IMR-90 (cell line): ENCODE data around the gene MTERF1. TPM values are rescaled to one million over a fixed set of nuclear protein-coding genes. Genes with fewer than 3 reads are reported as not detected.

Experiments
- ATAC-seq: fragments of 200-7000 bp; cut with Tn5 transposase; 2 replicates; pipeline ENCODE4 v1.9.1; 2020; ENCODE audit warnings: low read depth, mild to moderate bottlenecking, moderate library complexity
- BruUV-seq: library from RNA; stranded (reverse); fragments of 400-500 nt; replicated peaks from 2 replicates; lab custom pipeline; 2021; lab: Mats Ljungman, UMichigan
- CTCF ChIA-PET: fragments of 300-600 bp; formaldehyde crosslinking; extraction: SDS; loops from one replicate; lab custom pipeline; 2021; ENCODE audit warnings: antibody characterized with exemption; lab: Yijun Ruan, JAX
- POLR2A ChIA-PET: fragments of 300-600 bp; sonication (Branson Sonifier 250); formaldehyde crosslinking; loops from one replicate; lab custom pipeline; 2022; ENCODE audit warnings: antibody characterized with exemption; ENCODE audit not compliant: unreplicated experiment; lab: Charles Lee
- DNase-seq: peaks from one replicate; pipeline ENCODE4 v3.0.0; 2013
- H2AFZ ChIP-seq: replicated peaks from 2 replicates; pipeline ENCODE3; 2013; ENCODE audit warnings: low read length, mild to moderate bottlenecking; ENCODE audit not compliant: poor library complexity
- H2AK5ac ChIP-seq: 2 replicates; pipeline ENCODE4 v1.6.1; 2013; ENCODE audit warnings: low read depth, low read length, inconsistent platforms
- H2AK9ac ChIP-seq: replicated peaks from 2 replicates; pipeline ENCODE3; 2013; ENCODE audit warnings: mild to moderate bottlenecking, low read depth, low read length, moderate library complexity; ENCODE audit not compliant: poor library complexity
- H2BK120ac ChIP-seq: 2 replicates; pipeline ENCODE4 v1.6.1; 2013; ENCODE audit warnings: low read depth, low read length, inconsistent platforms
- H2BK15ac ChIP-seq: 3 replicates; pipeline ENCODE4 v1.6.1; 2013; ENCODE audit warnings: low read depth, low read length, inconsistent platforms
- H2BK20ac ChIP-seq: 2 replicates; pipeline ENCODE4 v1.6.1; 2013; ENCODE audit warnings: low read depth, mild to moderate bottlenecking, inconsistent platforms, low read length, moderate library complexity
- H2BK5ac ChIP-seq: 2 replicates; pipeline ENCODE4 v1.6.1; 2013; ENCODE audit warnings: mild to moderate bottlenecking, low read depth, low read length, inconsistent platforms; ENCODE audit not compliant: poor library complexity, severe bottlenecking
- H3K14ac ChIP-seq: replicated peaks from 2 replicates; pipeline ENCODE4 v1.6.1; 2013; ENCODE audit warnings: low read depth, low read length, inconsistent platforms
- H3K18ac ChIP-seq: 2 replicates; pipeline ENCODE4 v1.6.1; 2013; ENCODE audit warnings: low read depth, low read length, control low read depth
- H3K23ac ChIP-seq: 2 replicates; pipeline ENCODE4 v1.6.1; 2013; ENCODE audit warnings: low read depth, low read length, inconsistent platforms
- H3K27ac ChIP-seq: 2 replicates; pipeline ENCODE4 v1.5.1; 2013; ENCODE audit warnings: mild to moderate bottlenecking, control low read depth, low read length; ENCODE audit not compliant: insufficient read depth
- H3K27me3 ChIP-seq: 2 replicates; pipeline ENCODE4 v1.6.1; 2013; ENCODE audit warnings: low read length; ENCODE audit not compliant: control insufficient read depth, insufficient read depth
- H3K36me3 ChIP-seq: 2 replicates; pipeline ENCODE4 v1.6.1; 2013; ENCODE audit warnings: low read length, mixed read lengths; ENCODE audit not compliant: control insufficient read depth, insufficient read depth
- H3K4ac ChIP-seq: 2 replicates; pipeline ENCODE4 v1.6.1; 2013; ENCODE audit warnings: low read depth, low read length, inconsistent platforms
- H3K4me1 ChIP-seq: 2 replicates; pipeline ENCODE4 v1.6.1; 2013; ENCODE audit warnings: low read length, mixed read lengths; ENCODE audit not compliant: control insufficient read depth, insufficient read depth
- H3K4me2 ChIP-seq: 2 replicates; pipeline ENCODE4 v1.6.1; 2013; ENCODE audit warnings: low read depth, mild to moderate bottlenecking, control low read depth, low read length, moderate library complexity
- H3K4me3 ChIP-seq: 2 replicates; pipeline ENCODE4 v1.5.1; 2013; ENCODE audit warnings: low read depth, mild to moderate bottlenecking, control low read depth, low read length, moderate library complexity; ENCODE audit not compliant: insufficient read depth
- H3K56ac ChIP-seq: 2 replicates; pipeline ENCODE4 v1.6.1; 2013; ENCODE audit warnings: low read length, inconsistent platforms; ENCODE audit not compliant: insufficient read depth; ENCODE audit errors: extremely low read depth
- H3K79me1 ChIP-seq, 2 experiments: 2 replicates each; pipeline ENCODE4 v1.6.1; 2013; ENCODE audit warnings: low read length in 2 of 2, inconsistent platforms in 1 of 2, low read depth in 1 of 2
- H3K9ac ChIP-seq: 2 replicates; pipeline ENCODE4 v1.6.1; 2013; ENCODE audit warnings: low read depth, low read length, control low read depth
- H3K9me1 ChIP-seq: 2 replicates; pipeline ENCODE4 v1.6.1; 2013; ENCODE audit warnings: low read length, inconsistent platforms; ENCODE audit not compliant: insufficient read depth
- H3K9me3 ChIP-seq: 2 replicates; pipeline ENCODE4 v1.6.1; 2013; ENCODE audit warnings: low read length; ENCODE audit not compliant: control insufficient read depth, insufficient read depth
- H4K20me1 ChIP-seq: 2 replicates; pipeline ENCODE4 v1.6.1; 2013; ENCODE audit warnings: low read length, inconsistent platforms; ENCODE audit not compliant: insufficient read depth
- H4K5ac ChIP-seq: 2 replicates; pipeline ENCODE4 v1.6.1; 2013; ENCODE audit warnings: mild to moderate bottlenecking, low read depth, low read length, control low read depth
- H4K8ac ChIP-seq, 2 experiments: 2 replicates each; pipeline ENCODE4 v1.6.1; 2013; ENCODE audit warnings: low read depth in 2 of 2, low read length in 2 of 2, control low read depth in 1 of 2, inconsistent platforms in 1 of 2
- H4K91ac ChIP-seq: 2 replicates; pipeline ENCODE4 v1.6.1; 2013; ENCODE audit warnings: low read depth, low read length, inconsistent platforms; ENCODE audit not compliant: insufficient read depth
- CHD1 ChIP-seq: IDR thresholded peaks from 2 replicates; pipeline ENCODE4 v1.6.1; 2012; ENCODE audit warnings: low read depth, low read length, improper control_type of control experiment
- ELK1 ChIP-seq: fragments of 150-350 bp; IDR thresholded peaks from 2 replicates; pipeline ENCODE4 v1.6.1; 2016; ENCODE audit warnings: low read depth, mild to moderate bottlenecking, low read length, moderate library complexity, borderline replicate concordance
- MAFK ChIP-seq: IDR thresholded peaks from 2 replicates; pipeline ENCODE4 v1.6.1; 2012; ENCODE audit warnings: low read depth, low read length, improper control_type of control experiment
- MAZ ChIP-seq: IDR thresholded peaks from 2 replicates; pipeline ENCODE4 v1.6.1; 2012; ENCODE audit warnings: low read depth, mild to moderate bottlenecking, low read length, improper control_type of control experiment, moderate library complexity, borderline replicate concordance
- MXI1 ChIP-seq: IDR thresholded peaks from 2 replicates; pipeline ENCODE4 v1.6.1; 2012; ENCODE audit warnings: low read depth, mild to moderate bottlenecking, low read length, moderate library complexity, borderline replicate concordance
- NFE2L2 ChIP-seq: fragments of 150-350 bp; IDR thresholded peaks from 2 replicates; pipeline ENCODE4 v1.6.1; 2016; ENCODE audit warnings: low read depth, mild to moderate bottlenecking, low read length
- POLR2A ChIP-seq: IDR thresholded peaks from 2 replicates; pipeline ENCODE4 v1.6.1; 2012; ENCODE audit warnings: mild to moderate bottlenecking, low read depth, low read length
- RCOR1 ChIP-seq: IDR thresholded peaks from 2 replicates; pipeline ENCODE4 v1.6.1; 2012; ENCODE audit warnings: mild to moderate bottlenecking, low read length, improper control_type of control experiment; ENCODE audit not compliant: insufficient replicate concordance
- RFX5 ChIP-seq: IDR thresholded peaks from 2 replicates; pipeline ENCODE4 v1.8.0; 2012; ENCODE audit warnings: low read depth, mild to moderate bottlenecking, low read length, moderate library complexity
- SMC3 ChIP-seq: fragments of 150-350 bp; IDR thresholded peaks from 2 replicates; pipeline ENCODE4 v1.6.1; 2016; ENCODE audit warnings: low read depth, mild to moderate bottlenecking, antibody characterized with exemption, low read length, moderate library complexity
- WGBS, 2 experiments: methylation state at CpG; one replicate each; pipeline versions ENCODE4 v1.1.5 to v1.1.7; 2013; ENCODE audit warnings: missing lambda C conversion rate in 2 of 2; ENCODE audit not compliant: insufficient read length in 1 of 2; ENCODE audit errors: extremely low coverage in 2 of 2; 5-methylcytosine and 5-hydroxymethylcytosine counted together
- dilution Hi-C: fragments of 300-500 bp; cut with HindIII; formaldehyde crosslinking; loops from one replicate; pipeline ENCODE4 v1.14.3; 2018; ENCODE audit warnings: low sequenced_read_pairs; ENCODE audit not compliant: unreplicated experiment
- in situ Hi-C: fragments of 300-500 bp; cut with MboI; formaldehyde crosslinking; loops from 3 replicates; pipeline ENCODE4 v1.14.3; 2019; ENCODE audit warnings: low sequenced_read_pairs, inconsistent platforms, mixed read lengths
- intact Hi-C: fragments of 100-400 bp; cut with micrococcal nuclease; formaldehyde crosslinking; loops from 2 replicates; pipeline ENCODE4 v1.10.0; 2022
- polyA plus RNA-seq, 3 experiments: library from polyadenylated mRNA; depleted of rRNA; stranded (reverse); fragments of >200 nt; gene quantifications; 2 replicates each; pipeline ENCODE4 v1.2.3, GENCODE V29; 2012; ENCODE audit warnings: low replicate concordance in 1 of 3
- total RNA-seq: library from RNA; depleted of rRNA; stranded (reverse); fragments of >200 nt; gene quantifications from 2 replicates; pipeline ENCODE4 v1.2.3, GENCODE V29; 2012
- TF ChIP-seq, protein P1 (sequence below): conservative IDR thresholded peaks from 2 replicates; pipeline ENCODE4 v1.5.1; 2012; ENCODE audit warnings: mild to moderate bottlenecking, low read depth, low read length, improper control_type of control experiment

MTERF1 gene
- total and polyA plus RNA-seq, 2 of the 4 experiments (the other 2 are of a cell fraction), result 7.0 to 7.3 TPM

DNA sequence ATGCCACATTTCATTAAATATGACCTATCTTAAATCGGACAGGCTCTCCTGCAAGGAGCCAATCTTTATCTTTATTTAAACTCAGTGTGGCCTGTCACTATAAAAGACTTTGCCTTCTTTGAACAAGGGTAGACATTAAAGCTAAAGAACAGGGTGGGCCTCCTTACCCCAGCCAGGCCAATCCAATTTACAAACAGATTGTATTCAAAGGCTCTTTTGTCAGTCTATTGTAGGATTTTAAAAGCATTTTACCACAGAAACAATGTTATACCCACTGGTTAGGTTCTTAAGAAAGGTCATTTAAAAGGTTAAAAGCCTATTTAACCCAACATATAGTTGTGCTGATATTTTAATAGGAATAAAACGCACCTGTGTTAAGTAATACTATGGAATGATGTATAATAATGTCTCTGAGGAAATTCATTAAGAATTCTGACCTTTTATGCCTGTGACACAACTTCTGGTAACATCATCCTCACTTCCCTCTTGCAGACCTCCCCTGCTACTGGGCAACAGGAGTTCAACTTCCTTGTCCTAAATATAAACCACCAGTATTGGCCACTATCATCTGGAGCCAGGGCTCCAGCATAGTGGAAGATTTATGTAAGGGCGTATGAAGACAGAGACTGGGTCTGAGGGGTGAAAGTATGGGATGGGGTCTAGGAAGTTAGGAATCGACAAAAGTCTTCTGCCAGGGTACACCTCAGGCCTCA lies 32.5 kb downstream of the MTERF1 start:
- Histone ChIP-seq H2BK120ac (no peak overlapping the region), H4K5ac (no peak overlapping the region), H4K20me1 (no peaks in the 10 kb centered on the region), H3K4me3 (no peak overlapping the region), H3K4ac (no peak overlapping the region), H3K79me1 (peaks cover 5 to 6% of the 10 kb centered on the region in 2 experiments; a peak in 3 of 4 replicates), H3K27me3 (no peaks in the 10 kb centered on the region), H3K36me3 (no peaks in the 10 kb centered on the region), H3K4me1 (peaks cover 3% of the 10 kb centered on the region; the same call in 1 of the 2 replicates), H2BK15ac (no peak overlapping the region), H2AK9ac (no peak overlapping the region), H3K14ac (no peak overlapping the region), H3K4me2 (no peak overlapping the region), H4K8ac (no peak overlapping the region), H3K9ac (no peak overlapping the region), H3K23ac (no peak overlapping the region), H4K91ac (no peak overlapping the region), H3K27ac (no peak overlapping the region), H2BK5ac (no peak overlapping the region), H3K56ac (no peak overlapping the region), H3K18ac (no peak overlapping the region), H2BK20ac (no peak overlapping the region), H2AK5ac (no peak overlapping the region), H3K9me1 (no peaks in the 10 kb centered on the region; the same call in 1 of the 2 replicates), H2AFZ (peak overlapping the region; percentile 8), H3K9me3 (no peaks in the 10 kb centered on the region)
- ChIA-PET CTCF (no interaction called here), POLR2A (interaction anchor here (0.6 kb wide), 1 partner anchor 836 kb away, joined by 3 read pairs; no protein-coding TSS in a partner anchor)
- BruUV-seq, result no TSS peak
- dilution Hi-C loops (no loop called here), intact Hi-C loops (no loop called here), in situ Hi-C loops (no loop called here)
- no CpG with 5 or more reads among the region's 4 CpGs for WGBS, 2 experiments
- no peak for ATAC-seq
- DNase-seq, result no peak
- TF ChIP-seq NFE2L2 (no peak), RFX5 (no peak), MAFK (no peak), RCOR1 (no peak), POLR2A (no peak), SMC3 (no peak), ELK1 (no peak), MAZ (no peak), CHD1 (no peak), MXI1 (no peak)
- TF ChIP-seq, protein P1, sequence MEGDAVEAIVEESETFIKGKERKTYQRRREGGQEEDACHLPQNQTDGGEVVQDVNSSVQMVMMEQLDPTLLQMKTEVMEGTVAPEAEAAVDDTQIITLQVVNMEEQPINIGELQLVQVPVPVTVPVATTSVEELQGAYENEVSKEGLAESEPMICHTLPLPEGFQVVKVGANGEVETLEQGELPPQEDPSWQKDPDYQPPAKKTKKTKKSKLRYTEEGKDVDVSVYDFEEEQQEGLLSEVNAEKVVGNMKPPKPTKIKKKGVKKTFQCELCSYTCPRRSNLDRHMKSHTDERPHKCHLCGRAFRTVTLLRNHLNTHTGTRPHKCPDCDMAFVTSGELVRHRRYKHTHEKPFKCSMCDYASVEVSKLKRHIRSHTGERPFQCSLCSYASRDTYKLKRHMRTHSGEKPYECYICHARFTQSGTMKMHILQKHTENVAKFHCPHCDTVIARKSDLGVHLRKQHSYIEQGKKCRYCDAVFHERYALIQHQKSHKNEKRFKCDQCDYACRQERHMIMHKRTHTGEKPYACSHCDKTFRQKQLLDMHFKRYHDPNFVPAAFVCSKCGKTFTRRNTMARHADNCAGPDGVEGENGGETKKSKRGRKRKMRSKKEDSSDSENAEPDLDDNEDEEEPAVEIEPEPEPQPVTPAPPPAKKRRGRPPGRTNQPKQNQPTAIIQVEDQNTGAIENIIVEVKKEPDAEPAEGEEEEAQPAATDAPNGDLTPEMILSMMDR, result no peak
